PC-9 (cell line): Measurements from ENCODE around the gene CTNNA1.

Experiments
- CTCF ChIP-seq: fragments of 200-600 bp; sonication (generic); conservative IDR thresholded peaks from 2 replicates; pipeline ENCODE4 v1.6.1; 2017; ENCODE audit warnings: mixed run types, antibody characterized with exemption, mild to moderate bottlenecking, moderate library complexity
- EZH2 ChIP-seq: fragments of 200-600 bp; sonication (generic); IDR thresholded peaks from 2 replicates; pipeline ENCODE4 v1.8.0; 2017; ENCODE audit warnings: antibody characterized with exemption, low read depth

- TF ChIP-seq CTCF (no peak), EZH2 (no peak)
These were observed 158.2 kb downstream of the CTNNA1 start for GRCh38 chr5:138911441-138911840.
